H9 (cell line): Measurements from ENCODE around the gene ZMIZ1. TPM values are rescaled to one million over a fixed set of nuclear protein-coding genes. Genes with fewer than 3 reads are reported as not detected.

Source experiments
- DNase-seq: peaks from one replicate; pipeline ENCODE4 v3.0.0-alpha.2; 2017
- H2AFZ ChIP-seq: one replicate; pipeline ENCODE4 v1.6.1; 2013; ENCODE audit warnings: mild to moderate bottlenecking, low read length, control low read depth, moderate library complexity
- H2AK5ac ChIP-seq: 2 replicates; pipeline ENCODE4 v1.6.1; 2013; ENCODE audit warnings: low read length, control low read depth, mixed read lengths; ENCODE audit not compliant: insufficient read length
- H2BK120ac ChIP-seq: one replicate; pipeline ENCODE4 v1.6.1; 2013; ENCODE audit warnings: low read depth, mild to moderate bottlenecking, low read length, control low read depth, inconsistent platforms; ENCODE audit not compliant: poor library complexity, severe bottlenecking
- H2BK12ac ChIP-seq: 2 replicates; pipeline ENCODE4 v1.6.1; 2013; ENCODE audit warnings: low read length, control low read depth, mixed read lengths, low read depth; ENCODE audit not compliant: insufficient read length
- H2BK15ac ChIP-seq: 2 replicates; pipeline ENCODE4 v1.6.1; 2013; ENCODE audit warnings: low read depth, low read length, control low read depth
- H2BK20ac ChIP-seq: one replicate; pipeline ENCODE4 v1.6.1; 2013; ENCODE audit warnings: low read depth, mild to moderate bottlenecking, low read length, control low read depth, inconsistent platforms; ENCODE audit not compliant: poor library complexity, severe bottlenecking
- H2BK5ac ChIP-seq: 2 replicates; pipeline ENCODE4 v1.6.1; 2013; ENCODE audit warnings: low read length, control low read depth, mixed read lengths; ENCODE audit not compliant: insufficient read length
- H3K14ac ChIP-seq: 2 replicates; pipeline ENCODE4 v1.6.1; 2013; ENCODE audit warnings: low read length, control low read depth; ENCODE audit not compliant: insufficient read depth
- H3K18ac ChIP-seq: 2 replicates; pipeline ENCODE4 v1.6.1; 2013; ENCODE audit warnings: low read depth, mild to moderate bottlenecking, mixed read lengths, low read length, control low read depth; ENCODE audit not compliant: insufficient read length
- H3K23ac ChIP-seq: 2 replicates; pipeline ENCODE4 v1.6.1; 2013; ENCODE audit warnings: low read length, control low read depth, mixed read lengths, low read depth; ENCODE audit not compliant: insufficient read length
- H3K23me2 ChIP-seq: 2 replicates; pipeline ENCODE4 v1.6.1; 2013; ENCODE audit warnings: low read depth, mild to moderate bottlenecking, mixed read lengths, low read length, control low read depth; ENCODE audit not compliant: insufficient read length, poor library complexity, severe bottlenecking
- H3K27ac ChIP-seq: 2 replicates; pipeline ENCODE4 v1.5.1; 2013; ENCODE audit warnings: low read length, control low read depth, mixed read lengths, low read depth; ENCODE audit not compliant: insufficient read length
- H3K27me3 ChIP-seq: 2 replicates; pipeline ENCODE4 v1.6.1; 2013; ENCODE audit warnings: low read length, control low read depth, inconsistent platforms; ENCODE audit not compliant: insufficient read depth
- H3K4ac ChIP-seq: 2 replicates; pipeline ENCODE4 v1.6.1; 2013; ENCODE audit warnings: low read depth, mild to moderate bottlenecking, control low read depth, inconsistent platforms, low read length, moderate library complexity
- H3K4me1 ChIP-seq: 2 replicates; pipeline ENCODE4 v1.6.1; 2013; ENCODE audit warnings: low read length, control low read depth, inconsistent platforms; ENCODE audit not compliant: insufficient read depth
- H3K4me2 ChIP-seq: 2 replicates; pipeline ENCODE4 v1.6.1; 2013; ENCODE audit warnings: low read length, control low read depth, mixed read lengths; ENCODE audit not compliant: insufficient read length, insufficient read depth
- H3K56ac ChIP-seq: 2 replicates; pipeline ENCODE4 v1.6.1; 2013; ENCODE audit warnings: low read depth, mild to moderate bottlenecking, mixed read lengths, low read length, control low read depth; ENCODE audit not compliant: insufficient read length
- H3K79me1 ChIP-seq: 2 replicates; pipeline ENCODE4 v1.6.1; 2013; ENCODE audit warnings: low read depth, mild to moderate bottlenecking, moderate library complexity, low read length, control low read depth, inconsistent platforms; ENCODE audit not compliant: insufficient read depth, poor library complexity, severe bottlenecking
- H3K79me2 ChIP-seq: 2 replicates; pipeline ENCODE4 v1.6.1; 2013; ENCODE audit warnings: low read length, control low read depth, inconsistent platforms; ENCODE audit not compliant: insufficient read depth
- H3K9ac ChIP-seq: 2 replicates; pipeline ENCODE4 v1.6.1; 2013; ENCODE audit warnings: low read length, control low read depth, mixed read lengths; ENCODE audit not compliant: insufficient read length; ENCODE audit errors: extremely low read depth
- H3K9me3 ChIP-seq: one replicate; pipeline ENCODE4 v1.6.1; 2013; ENCODE audit warnings: low read depth, low read length, inconsistent platforms; ENCODE audit not compliant: control insufficient read depth
- H3T11ph ChIP-seq: one replicate; pipeline ENCODE4 v1.6.1; 2013; ENCODE audit warnings: mild to moderate bottlenecking, low read length, control low read depth, inconsistent platforms
- H4K20me1 ChIP-seq: one replicate; pipeline ENCODE4 v1.6.1; 2013; ENCODE audit not compliant: control insufficient read depth, insufficient read length, insufficient read depth
- H4K5ac ChIP-seq: 2 replicates; pipeline ENCODE4 v1.6.1; 2013; ENCODE audit warnings: low read depth, mild to moderate bottlenecking, mixed read lengths, low read length, control low read depth; ENCODE audit not compliant: insufficient read length
- H4K8ac ChIP-seq: replicated peaks from 2 replicates; pipeline ENCODE4 v1.6.1; 2013; ENCODE audit warnings: low read length, control low read depth, mixed read lengths, low read depth; ENCODE audit not compliant: insufficient read length
- H4K91ac ChIP-seq: 2 replicates; pipeline ENCODE4 v1.6.1; 2013; ENCODE audit warnings: low read depth, mild to moderate bottlenecking, moderate library complexity, mixed read lengths, low read length, control low read depth; ENCODE audit not compliant: insufficient read length
- H3K27ac Mint-ChIP-seq, 3 experiments: 2 replicates in 2 of 3; 3 replicates in 1 of 3; pipeline ENCODE4 v1.8.0; 2020 to 2021; ENCODE audit warnings: mixed read lengths in 3 of 3, mild to moderate bottlenecking in 1 of 3, moderate library complexity in 1 of 3
- H3K27me3 Mint-ChIP-seq: 2 replicates; pipeline ENCODE4 v1.8.0; 2021; ENCODE audit warnings: low read depth, mild to moderate bottlenecking, moderate library complexity, mixed read lengths
- H3K36me3 Mint-ChIP-seq, 3 experiments: 2 replicates in 2 of 3; 3 replicates in 1 of 3; pipeline ENCODE4 v1.8.0; 2020 to 2021; ENCODE audit warnings: low read depth in 3 of 3, mixed read lengths in 3 of 3; ENCODE audit not compliant: insufficient read depth in 1 of 3
- H3K4me1 Mint-ChIP-seq, 2 experiments: 2 replicates each; pipeline ENCODE4 v1.8.0; 2020; ENCODE audit warnings: mixed read lengths in 2 of 2
- H3K4me3 Mint-ChIP-seq, 2 experiments: 2 replicates in 1 of 2; 3 replicates in 1 of 2; pipeline ENCODE4 v1.8.0; 2020 to 2021; ENCODE audit warnings: mild to moderate bottlenecking in 2 of 2, mixed read lengths in 2 of 2, moderate library complexity in 1 of 2
- H3K9me3 Mint-ChIP-seq, 2 experiments: 2 replicates in 1 of 2; 3 replicates in 1 of 2; pipeline ENCODE4 v1.8.0; 2020; ENCODE audit warnings: mild to moderate bottlenecking in 2 of 2, mixed read lengths in 2 of 2, moderate library complexity in 1 of 2
- WGBS: extraction: QIAGEN DNeasy Blood & Tissue Kit; methylation state at CpG from one replicate; pipeline ENCODE4 v1.1.7; 2013; ENCODE audit warnings: missing lambda C conversion rate, low lambda C conversion rate, mixed read lengths; ENCODE audit not compliant: insufficient read length; ENCODE audit errors: extremely low coverage; 5-methylcytosine and 5-hydroxymethylcytosine counted together
- total RNA-seq: library from RNA; stranded (reverse); gene quantifications from 2 replicates; pipeline ENCODE4 v1.2.1, GENCODE V29; 2021
- TF ChIP-seq, protein P1 (sequence below): fragments of 200-600 bp; sonication (generic); conservative IDR thresholded peaks from 3 replicates; pipeline ENCODE4 v1.8.0; 2021; ENCODE audit warnings: antibody characterized with exemption, mild to moderate bottlenecking

Gene ZMIZ1
- total RNA-seq, 1 experiment from 2014 or later, result 36.9 TPM

DNA sequence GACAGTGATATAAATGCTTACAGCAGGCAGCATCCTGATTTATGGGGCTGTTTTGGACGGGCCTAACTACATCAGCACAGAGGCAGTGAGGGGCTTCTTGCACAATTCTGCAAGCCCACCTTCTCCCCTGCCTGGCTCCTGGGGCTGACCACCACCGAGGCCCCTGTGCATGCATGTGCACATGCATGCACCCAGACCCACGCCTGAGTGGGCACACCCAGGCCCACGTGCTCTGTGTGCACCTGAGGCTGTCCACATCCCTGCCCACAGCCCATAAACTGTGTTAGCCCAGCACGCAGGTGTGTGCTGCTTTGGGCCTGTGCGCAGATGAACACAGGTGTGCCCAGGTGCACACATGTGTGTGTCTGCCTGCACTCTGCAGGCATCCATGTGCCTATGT is 40.0 kb downstream of the ZMIZ1 start:
- H2BK20ac ChIP-seq, result no peak overlapping the region
- no peak overlapping the region for H3T11ph ChIP-seq
- Mint-ChIP-seq H3K4me1 (peaks cover 55 to 66% of the 10 kb centered on the region in 2 experiments), H3K36me3 (peaks cover 3 to 20% (median 5%) of the 10 kb centered on the region in 3 experiments; a peak in 5 of 7 replicates), H3K27ac (no peak overlapping the region), H3K27me3 (no peaks in the 10 kb centered on the region), H3K9me3 (no peaks in the 10 kb centered on the region), H3K4me3 (no peak overlapping the region)
- H3K79me1 ChIP-seq, result peaks cover 7% of the 10 kb centered on the region
- H2AK5ac ChIP-seq, result no peak overlapping the region
- H3K23me2 ChIP-seq, result no peaks in the 10 kb centered on the region
- H3K9ac ChIP-seq, result no peak overlapping the region
- WGBS, result no CpG with 5 or more reads among the region's 6 CpGs
- H2BK5ac ChIP-seq, result no peak overlapping the region
- H4K8ac ChIP-seq, result no peak overlapping the region
- no peaks in the 10 kb centered on the region for H4K20me1 ChIP-seq
- no peak overlapping the region for H3K27ac ChIP-seq
- H2BK12ac ChIP-seq, result no peak overlapping the region
- H3K4me2 ChIP-seq, result no peak overlapping the region
- H4K91ac ChIP-seq, result no peak overlapping the region
- peaks cover 15% of the 10 kb centered on the region; the same call in 1 of the 2 replicates for H3K79me2 ChIP-seq
- no peak overlapping the region for H2BK15ac ChIP-seq
- no peak overlapping the region for H4K5ac ChIP-seq
- no peak overlapping the region for H3K56ac ChIP-seq
- H2BK120ac ChIP-seq, result no peak overlapping the region
- H2AFZ ChIP-seq, result no peak overlapping the region
- H3K14ac ChIP-seq, result no peak overlapping the region
- no peak overlapping the region for H3K4ac ChIP-seq
- no peaks in the 10 kb centered on the region for H3K9me3 ChIP-seq
- DNase-seq, result no peak
- no peaks in the 10 kb centered on the region for H3K27me3 ChIP-seq
- H3K18ac ChIP-seq, result no peak overlapping the region
- peaks cover 7% of the 10 kb centered on the region; the same call in 1 of the 2 replicates for H3K4me1 ChIP-seq
- no peak overlapping the region for H3K23ac ChIP-seq
- TF ChIP-seq, protein P1, sequence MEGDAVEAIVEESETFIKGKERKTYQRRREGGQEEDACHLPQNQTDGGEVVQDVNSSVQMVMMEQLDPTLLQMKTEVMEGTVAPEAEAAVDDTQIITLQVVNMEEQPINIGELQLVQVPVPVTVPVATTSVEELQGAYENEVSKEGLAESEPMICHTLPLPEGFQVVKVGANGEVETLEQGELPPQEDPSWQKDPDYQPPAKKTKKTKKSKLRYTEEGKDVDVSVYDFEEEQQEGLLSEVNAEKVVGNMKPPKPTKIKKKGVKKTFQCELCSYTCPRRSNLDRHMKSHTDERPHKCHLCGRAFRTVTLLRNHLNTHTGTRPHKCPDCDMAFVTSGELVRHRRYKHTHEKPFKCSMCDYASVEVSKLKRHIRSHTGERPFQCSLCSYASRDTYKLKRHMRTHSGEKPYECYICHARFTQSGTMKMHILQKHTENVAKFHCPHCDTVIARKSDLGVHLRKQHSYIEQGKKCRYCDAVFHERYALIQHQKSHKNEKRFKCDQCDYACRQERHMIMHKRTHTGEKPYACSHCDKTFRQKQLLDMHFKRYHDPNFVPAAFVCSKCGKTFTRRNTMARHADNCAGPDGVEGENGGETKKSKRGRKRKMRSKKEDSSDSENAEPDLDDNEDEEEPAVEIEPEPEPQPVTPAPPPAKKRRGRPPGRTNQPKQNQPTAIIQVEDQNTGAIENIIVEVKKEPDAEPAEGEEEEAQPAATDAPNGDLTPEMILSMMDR, result no peak
